Panc1 (cell line): Measurements from ENCODE around the gene PLEKHM2. TPM values are rescaled to one million over a fixed set of nuclear protein-coding genes. Genes with fewer than 3 reads are reported as not detected.
"Not testable (repeated sequence)": the region's sequence is repeated elsewhere in the genome, so short reads cannot be mapped to it uniquely, and the experiment has no call there.

Experiments used
- ATAC-seq: fragments of 200-7000 bp; cut with Tn5 transposase; 2 replicates; pipeline ENCODE4 v1.9.1; 2020; ENCODE audit warnings: mild to moderate bottlenecking, moderate library complexity
- BruUV-seq: library from RNA; stranded (reverse); fragments of 400-500 nt; replicated peaks from 2 replicates; lab custom pipeline; 2021; lab: Mats Ljungman, UMichigan
- CTCF ChIA-PET: fragments of 300-600 bp; sonication (Branson Sonifier 250); formaldehyde crosslinking; loops from one replicate; lab custom pipeline; 2022; ENCODE audit warnings: antibody characterized with exemption; lab: Charles Lee
- POLR2A ChIA-PET: fragments of 300-600 bp; sonication (Branson Sonifier 250); formaldehyde crosslinking; loops from one replicate; lab custom pipeline; 2022; ENCODE audit warnings: antibody characterized with exemption; lab: Charles Lee
- DNase-seq: peaks from one replicate; pipeline ENCODE4 v3.0.0-alpha.2; 2010; ENCODE audit warnings: low read depth, low spot score
- H3K27ac ChIP-seq: 2 replicates; pipeline ENCODE4 v1.5.1; 2011; ENCODE audit warnings: mild to moderate bottlenecking, low read length, inconsistent platforms
- H3K27me3 ChIP-seq: fragments of 200-500 bp; sonication (Bioruptor generic); 2 replicates; pipeline ENCODE4 v1.6.0; 2014; ENCODE audit warnings: low read length, inconsistent platforms; ENCODE audit not compliant: control insufficient read depth, insufficient read depth
- H3K36me3 ChIP-seq: fragments of 200-500 bp; sonication (Bioruptor generic); 2 replicates; pipeline ENCODE4 v1.5.1; 2014; ENCODE audit warnings: inconsistent platforms, mild to moderate bottlenecking, low read length, moderate library complexity; ENCODE audit not compliant: control insufficient read depth, insufficient read depth
- H3K4me1 ChIP-seq: 2 replicates; pipeline ENCODE4 v1.5.1; 2011; ENCODE audit warnings: inconsistent platforms, mild to moderate bottlenecking, low read length, moderate library complexity; ENCODE audit not compliant: control insufficient read depth, insufficient read depth
- H3K4me3 ChIP-seq, 2 experiments: 2 replicates each; pipeline ENCODE4 v1.5.1; 2011 to 2012; ENCODE audit warnings: low read depth in 2 of 2, low read length in 2 of 2, mild to moderate bottlenecking in 2 of 2, inconsistent platforms in 1 of 2, moderate library complexity in 1 of 2
- H3K9me3 ChIP-seq: fragments of 200-500 bp; sonication (Bioruptor generic); 2 replicates; pipeline ENCODE4 v1.5.1; 2014; ENCODE audit warnings: low read depth, mild to moderate bottlenecking, inconsistent platforms, low read length, moderate library complexity; ENCODE audit not compliant: control insufficient read depth, insufficient read depth
- POLR2AphosphoS5 ChIP-seq: IDR thresholded peaks from 2 replicates; pipeline ENCODE4 v1.6.1; 2012; ENCODE audit warnings: mild to moderate bottlenecking, low read depth, low read length, moderate library complexity
- SIN3A ChIP-seq: IDR thresholded peaks from 2 replicates; pipeline ENCODE4 v1.6.1; 2012; ENCODE audit warnings: low read depth, mild to moderate bottlenecking, low read length, moderate library complexity, borderline replicate concordance; ENCODE audit not compliant: insufficient read depth
- TCF7L2 ChIP-seq: IDR thresholded peaks from 2 replicates; pipeline ENCODE4 v1.6.1; 2011; ENCODE audit warnings: mild to moderate bottlenecking, low read depth, low read length, inconsistent platforms
- in situ Hi-C: cut with HindIII; loops from 2 replicates; pipeline ENCODE4 v1.10.0; 2016; ENCODE audit warnings: low sequenced_read_pairs, low pct_unique_long_range_greater_than_20kb
- intact Hi-C: fragments of 100-400 bp; cut with micrococcal nuclease; formaldehyde crosslinking; loops from one replicate; pipeline ENCODE4 v1.10.0; 2022; ENCODE audit not compliant: unreplicated experiment
- total RNA-seq: library from RNA; stranded (reverse); gene quantifications from one replicate; pipeline ENCODE4 v1.2.1, GENCODE V29; 2021; ENCODE audit not compliant: unreplicated experiment
- TF ChIP-seq, protein P1 (sequence below), 2 experiments: IDR thresholded peaks; 2 replicates each; pipeline ENCODE4 v1.6.1; 2011 to 2012; ENCODE audit warnings: low read depth in 2 of 2, control low read depth in 1 of 2, low read length in 1 of 2, mild to moderate bottlenecking in 1 of 2, moderate library complexity in 1 of 2; ENCODE audit not compliant: insufficient read depth in 1 of 2
- TF ChIP-seq, protein P2 (sequence below): fragments of 450-650 bp; IDR thresholded peaks from 2 replicates; pipeline ENCODE4 v1.5.1; 2017; ENCODE audit warnings: mild to moderate bottlenecking

Gene PLEKHM2
- total RNA-seq, 1 experiment from 2014 or later: 54.6 TPM

DNA sequence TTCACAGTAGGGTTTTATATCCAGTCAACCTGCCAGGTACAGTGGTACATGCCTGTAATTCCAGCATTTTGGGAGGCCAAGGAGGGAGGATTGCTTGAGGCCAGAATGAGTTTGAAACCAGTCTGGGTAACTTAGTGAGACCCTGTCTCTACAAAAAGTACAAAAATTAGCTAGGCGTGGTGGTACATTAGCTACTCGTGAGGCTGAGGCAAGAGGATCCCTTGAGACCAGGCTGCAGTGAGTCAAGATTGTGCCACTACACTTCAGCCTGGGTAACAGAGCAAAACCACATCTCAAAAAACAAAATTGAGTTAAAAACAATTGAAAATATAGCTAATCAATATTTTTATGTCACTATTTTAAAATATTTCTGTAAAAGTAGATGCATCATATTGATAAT is 33.7 kb upstream of the PLEKHM2 start:
- CTCF ChIA-PET: no interaction called here
- in situ Hi-C loops: no loop called here
- Histone ChIP-seq H3K27ac (no peak overlapping the region), H3K9me3 (no peaks in the 10 kb centered on the region), H3K27me3 (no peaks in the 10 kb centered on the region), H3K4me3 (no peak overlapping the region), H3K4me1 (no peaks in the 10 kb centered on the region), H3K36me3 (peaks cover 8% of the 10 kb centered on the region)
- DNase-seq: no peak
- no peak for ATAC-seq
- TF ChIP-seq, protein P1, sequence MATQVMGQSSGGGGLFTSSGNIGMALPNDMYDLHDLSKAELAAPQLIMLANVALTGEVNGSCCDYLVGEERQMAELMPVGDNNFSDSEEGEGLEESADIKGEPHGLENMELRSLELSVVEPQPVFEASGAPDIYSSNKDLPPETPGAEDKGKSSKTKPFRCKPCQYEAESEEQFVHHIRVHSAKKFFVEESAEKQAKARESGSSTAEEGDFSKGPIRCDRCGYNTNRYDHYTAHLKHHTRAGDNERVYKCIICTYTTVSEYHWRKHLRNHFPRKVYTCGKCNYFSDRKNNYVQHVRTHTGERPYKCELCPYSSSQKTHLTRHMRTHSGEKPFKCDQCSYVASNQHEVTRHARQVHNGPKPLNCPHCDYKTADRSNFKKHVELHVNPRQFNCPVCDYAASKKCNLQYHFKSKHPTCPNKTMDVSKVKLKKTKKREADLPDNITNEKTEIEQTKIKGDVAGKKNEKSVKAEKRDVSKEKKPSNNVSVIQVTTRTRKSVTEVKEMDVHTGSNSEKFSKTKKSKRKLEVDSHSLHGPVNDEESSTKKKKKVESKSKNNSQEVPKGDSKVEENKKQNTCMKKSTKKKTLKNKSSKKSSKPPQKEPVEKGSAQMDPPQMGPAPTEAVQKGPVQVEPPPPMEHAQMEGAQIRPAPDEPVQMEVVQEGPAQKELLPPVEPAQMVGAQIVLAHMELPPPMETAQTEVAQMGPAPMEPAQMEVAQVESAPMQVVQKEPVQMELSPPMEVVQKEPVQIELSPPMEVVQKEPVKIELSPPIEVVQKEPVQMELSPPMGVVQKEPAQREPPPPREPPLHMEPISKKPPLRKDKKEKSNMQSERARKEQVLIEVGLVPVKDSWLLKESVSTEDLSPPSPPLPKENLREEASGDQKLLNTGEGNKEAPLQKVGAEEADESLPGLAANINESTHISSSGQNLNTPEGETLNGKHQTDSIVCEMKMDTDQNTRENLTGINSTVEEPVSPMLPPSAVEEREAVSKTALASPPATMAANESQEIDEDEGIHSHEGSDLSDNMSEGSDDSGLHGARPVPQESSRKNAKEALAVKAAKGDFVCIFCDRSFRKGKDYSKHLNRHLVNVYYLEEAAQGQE (IDR thresholded peaks at IDR 0.05; ENCODE audit: insufficient read depth in 1 of 2, low read depth in 2 of 2, low read length in 1 of 2): no peak
- TF ChIP-seq, protein P2, sequence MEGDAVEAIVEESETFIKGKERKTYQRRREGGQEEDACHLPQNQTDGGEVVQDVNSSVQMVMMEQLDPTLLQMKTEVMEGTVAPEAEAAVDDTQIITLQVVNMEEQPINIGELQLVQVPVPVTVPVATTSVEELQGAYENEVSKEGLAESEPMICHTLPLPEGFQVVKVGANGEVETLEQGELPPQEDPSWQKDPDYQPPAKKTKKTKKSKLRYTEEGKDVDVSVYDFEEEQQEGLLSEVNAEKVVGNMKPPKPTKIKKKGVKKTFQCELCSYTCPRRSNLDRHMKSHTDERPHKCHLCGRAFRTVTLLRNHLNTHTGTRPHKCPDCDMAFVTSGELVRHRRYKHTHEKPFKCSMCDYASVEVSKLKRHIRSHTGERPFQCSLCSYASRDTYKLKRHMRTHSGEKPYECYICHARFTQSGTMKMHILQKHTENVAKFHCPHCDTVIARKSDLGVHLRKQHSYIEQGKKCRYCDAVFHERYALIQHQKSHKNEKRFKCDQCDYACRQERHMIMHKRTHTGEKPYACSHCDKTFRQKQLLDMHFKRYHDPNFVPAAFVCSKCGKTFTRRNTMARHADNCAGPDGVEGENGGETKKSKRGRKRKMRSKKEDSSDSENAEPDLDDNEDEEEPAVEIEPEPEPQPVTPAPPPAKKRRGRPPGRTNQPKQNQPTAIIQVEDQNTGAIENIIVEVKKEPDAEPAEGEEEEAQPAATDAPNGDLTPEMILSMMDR: no peak
- POLR2A ChIA-PET: no interaction called here
- intact Hi-C loops: no loop called here
- no TSS peak for BruUV-seq

DNA sequence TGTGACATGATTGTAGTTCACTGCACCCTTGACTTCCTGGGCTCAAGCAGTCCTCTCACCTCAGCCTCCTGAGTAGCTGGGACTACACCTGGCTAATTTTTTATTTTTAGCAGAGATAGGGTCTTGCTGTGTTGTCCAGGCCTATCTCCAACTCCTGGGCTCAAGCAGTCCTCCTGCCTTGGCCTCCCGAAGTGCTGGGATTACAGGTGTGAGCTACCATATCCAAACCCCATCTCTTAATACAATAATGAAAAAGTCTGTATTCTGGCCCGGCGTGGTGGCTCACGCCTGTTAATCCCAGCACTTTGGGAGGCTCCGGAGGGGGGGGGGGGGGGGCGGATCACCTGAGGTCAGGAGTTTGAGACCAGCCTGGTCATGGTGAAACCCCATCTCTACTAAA is 32.0 kb upstream of the PLEKHM2 start:
- POLR2A ChIA-PET: not testable (repeated sequence)
- H3K36me3 ChIP-seq: peaks cover 20% of the 10 kb centered on the region

DNA sequence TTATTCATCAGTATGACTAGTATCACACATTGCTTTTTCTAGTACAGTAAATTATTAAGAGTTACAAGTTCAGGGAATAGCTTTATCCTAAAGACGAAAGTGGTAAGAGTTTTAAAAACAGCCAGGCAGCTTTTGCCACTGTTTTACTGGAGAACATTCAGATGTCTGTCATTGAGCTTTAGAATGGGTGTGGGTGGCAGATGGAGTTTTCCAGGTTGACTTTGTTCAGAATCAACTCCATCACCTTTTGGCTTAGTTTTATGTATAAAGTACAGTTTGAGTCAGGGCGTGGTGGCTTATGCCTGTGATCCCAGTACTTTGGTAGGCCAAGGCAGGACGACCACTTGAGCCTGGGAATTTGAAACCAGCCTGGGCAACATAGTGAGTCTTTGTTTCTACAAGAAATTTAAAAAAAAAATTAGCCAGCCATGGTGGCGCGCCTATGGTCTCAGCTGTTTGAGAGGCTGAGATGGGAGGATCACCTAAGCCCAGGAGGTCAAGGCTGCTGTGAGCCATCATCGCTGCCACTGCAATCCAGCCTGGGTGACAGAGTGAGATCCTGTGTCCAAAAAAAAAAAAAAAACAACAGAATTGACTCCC is 29.9 kb upstream of the PLEKHM2 start:
- Histone ChIP-seq H3K9me3 (no peaks in the 10 kb centered on the region), H3K4me1 (no peaks in the 10 kb centered on the region), H3K4me3 (no peak overlapping the region), H3K27me3 (no peaks in the 10 kb centered on the region), H3K36me3 (peaks cover 32% of the 10 kb centered on the region), H3K27ac (no peak overlapping the region)
- TF ChIP-seq SIN3A (no peak), TCF7L2 (no peak), POLR2AphosphoS5 (no peak)
- TF ChIP-seq, protein P1 (IDR thresholded peaks at IDR 0.05; ENCODE audit: insufficient read depth in 1 of 2, low read depth in 2 of 2, low read length in 1 of 2): no peak
- TF ChIP-seq, protein P2: no peak
- ChIA-PET POLR2A (interaction anchor here (0.6 kb wide), 1 partner anchor 10 kb away, joined by 5 read pairs; no protein-coding TSS in a partner anchor), CTCF (no interaction called here)
- intact Hi-C loops (no loop called here), in situ Hi-C loops (no loop called here)
- BruUV-seq: no TSS peak
- ATAC-seq (no peak), DNase-seq (no peak)

More for the DNA sequence above, 32.0 kb upstream of the PLEKHM2 start:
- in situ Hi-C loops, H3K27ac ChIP-seq, intact Hi-C loops, ATAC-seq, H3K4me3 ChIP-seq, H3K9me3 ChIP-seq, BruUV-seq, H3K4me1 ChIP-seq, H3K27me3 ChIP-seq, DNase-seq: not testable (repeated sequence)
- CTCF ChIA-PET: interaction anchor here (0.7 kb wide), 1 partner anchor 50 kb away, joined by 3 read pairs; no protein-coding TSS in a partner anchor
